ENCODE results near the gene IGLL5.

IGLL5 gene

GRCh38 chr22:22915670-22916035, 28.0 kb downstream of the IGLL5 start:
- no peak for DNase-seq (ENCODE audit: low read depth)
- TF ChIP-seq MYC (IDR thresholded peaks at IDR 0.05; ENCODE audit: low read depth, low read length): no peak
- no peak overlapping the region for H3K4me3 ChIP-seq (ENCODE audit: low read depth, low read length)

GRCh38 chr22:22916215-22916951, 28.8 kb downstream of the IGLL5 start:
- no peak for DNase-seq (ENCODE audit: low read depth)
- TF ChIP-seq CTCF (IDR thresholded peaks at IDR 0.05; ENCODE audit: low read depth, low read length) (no peak), POLR2A (IDR thresholded peaks at IDR 0.05; ENCODE audit: extremely low read depth, insufficient read length) (no peak), MAX (IDR thresholded peaks at IDR 0.05; ENCODE audit: low read depth, low read length) (no peak), MYC (IDR thresholded peaks at IDR 0.05; ENCODE audit: low read depth, low read length) (no peak)
- H3K4me3 ChIP-seq (ENCODE audit: low read depth, low read length): no peak overlapping the region

- no peak for DNase-seq (ENCODE audit: low read depth)
- TF ChIP-seq MYC (IDR thresholded peaks at IDR 0.05; ENCODE audit: low read depth, low read length) (no peak), CTCF (IDR thresholded peaks at IDR 0.05; ENCODE audit: low read depth, low read length) (no peak), POLR2A (IDR thresholded peaks at IDR 0.05; ENCODE audit: extremely low read depth, insufficient read length) (no peak), MAX (IDR thresholded peaks at IDR 0.05; ENCODE audit: low read depth, low read length) (no peak)
- no peak overlapping the region for H3K4me3 ChIP-seq (ENCODE audit: low read depth, low read length)
Measured at GRCh38 chr22:22916952-22917290, 29.3 kb downstream of the IGLL5 start.

GRCh38 chr22:22917377-22917776, 29.8 kb downstream of the IGLL5 start:
- H3K4me3 ChIP-seq (ENCODE audit: low read depth, low read length): no peak overlapping the region
- no peak for TF ChIP-seq MAX (IDR thresholded peaks at IDR 0.05; ENCODE audit: low read depth, low read length)
- TF ChIP-seq MYC (IDR thresholded peaks at IDR 0.05; ENCODE audit: low read depth, low read length): no peak
- TF ChIP-seq CTCF (IDR thresholded peaks at IDR 0.05; ENCODE audit: low read depth, low read length): no peak
- no peak for TF ChIP-seq POLR2A (IDR thresholded peaks at IDR 0.05; ENCODE audit: extremely low read depth, insufficient read length)
- DNase-seq (ENCODE audit: low read depth): no peak

- DNase-seq (ENCODE audit: low read depth): no peak
- no peak for TF ChIP-seq CTCF (IDR thresholded peaks at IDR 0.05; ENCODE audit: low read depth, low read length)
- no peak for TF ChIP-seq POLR2A (IDR thresholded peaks at IDR 0.05; ENCODE audit: extremely low read depth, insufficient read length)
- no peak for TF ChIP-seq MAX (IDR thresholded peaks at IDR 0.05; ENCODE audit: low read depth, low read length)
- TF ChIP-seq MYC (IDR thresholded peaks at IDR 0.05; ENCODE audit: low read depth, low read length): no peak
- no peak overlapping the region for H3K4me3 ChIP-seq (ENCODE audit: low read depth, low read length)
Measured at GRCh38 chr22:22918297-22918965, 30.8 kb downstream of the IGLL5 start.

GRCh38 chr22:22919041-22919440, 31.4 kb downstream of the IGLL5 start:
- TF ChIP-seq CTCF (IDR thresholded peaks at IDR 0.05; ENCODE audit: low read depth, low read length) (no peak), MAX (IDR thresholded peaks at IDR 0.05; ENCODE audit: low read depth, low read length) (no peak), POLR2A (IDR thresholded peaks at IDR 0.05; ENCODE audit: extremely low read depth, insufficient read length) (no peak), MYC (IDR thresholded peaks at IDR 0.05; ENCODE audit: low read depth, low read length) (no peak)
- H3K4me3 ChIP-seq (ENCODE audit: low read depth, low read length): no peak overlapping the region
- no peak for DNase-seq (ENCODE audit: low read depth)
